HCT116 (cell line): ENCODE measurements around the gene DPYD. TPM values are rescaled to one million over a fixed set of nuclear protein-coding genes. Genes with fewer than 3 reads are reported as not detected.

ENCODE experiments used
- ATAC-seq: fragments of 200-7000 bp; cut with Tn5 transposase; 2 replicates; pipeline ENCODE4 v1.9.1; 2020; ENCODE audit warnings: mild to moderate bottlenecking, moderate library complexity
- BruUV-seq: library from RNA; stranded (reverse); fragments of 400-500 nt; replicated peaks from 2 replicates; lab custom pipeline; 2021; lab: Mats Ljungman, UMichigan
- CTCF ChIA-PET: fragments of 300-600 bp; sonication (Branson Sonifier 250); formaldehyde crosslinking; loops from one replicate; lab custom pipeline; 2021; ENCODE audit warnings: antibody characterized with exemption; lab: Charles Lee
- POLR2A ChIA-PET: fragments of 300-600, 350-600 bp; sonication (Branson Sonifier 250); formaldehyde crosslinking; loops from one replicate; lab custom pipeline; 2021; ENCODE audit warnings: antibody characterized with exemption; lab: Charles Lee
- RAD21 ChIA-PET, 2 experiments: fragments of 300-600 bp; sonication (Branson Sonifier 250); formaldehyde crosslinking; loops; one replicate each; lab custom pipeline; 2023; ENCODE audit warnings: low total read pairs in 2 of 2; ENCODE audit not compliant: uncharacterized antibody in 2 of 2, unreplicated experiment in 2 of 2, low non-redundant PET in 1 of 2; lab: Charles Lee
- DNase-seq: peaks from one replicate; pipeline ENCODE4 v3.0.0-alpha.2; 2010; ENCODE audit warnings: low read depth, low spot score
- H2AFZ ChIP-seq: fragments of 200-600 bp; shearing (Covaris generic), sonication (generic); 2 replicates; pipeline ENCODE4 v1.6.1; 2017; ENCODE audit warnings: low read depth, mixed run types, mixed read lengths, antibody characterized with exemption, low read length; ENCODE audit not compliant: poor library complexity, severe bottlenecking
- H3K27ac ChIP-seq: 2 replicates; pipeline ENCODE4 v1.5.1; 2012; ENCODE audit warnings: low read depth, low read length
- H3K27me3 ChIP-seq: fragments of 200-600 bp; sonication (generic); 2 replicates; pipeline ENCODE4 v1.6.1; 2016; ENCODE audit warnings: mixed run types, low read length, mixed read lengths; ENCODE audit not compliant: insufficient read depth
- H3K36me3 ChIP-seq, 2 experiments: fragments of 200-500 bp in 1 of 2; fragments of 200-600 bp in 1 of 2; sonication (Bioruptor generic) in 1 of 2; sonication (generic) in 1 of 2; 2 replicates each; pipeline versions ENCODE4 v1.5.1 to v1.6.1; 2014 to 2016; ENCODE audit warnings: low read length in 2 of 2, inconsistent platforms in 1 of 2, mixed read lengths in 1 of 2, mixed run types in 1 of 2; ENCODE audit not compliant: insufficient read depth in 2 of 2, control insufficient read depth in 1 of 2
- H3K4me1 ChIP-seq, 2 experiments: fragments of 200-600 bp in 1 of 2; sonication (generic) in 1 of 2; 2 replicates each; pipeline versions ENCODE4 v1.5.1 to v1.6.1; 2012 to 2017; ENCODE audit warnings: low read length in 2 of 2, inconsistent platforms in 1 of 2, mild to moderate bottlenecking in 1 of 2, mixed read lengths in 1 of 2, mixed run types in 1 of 2, moderate library complexity in 1 of 2; ENCODE audit not compliant: insufficient read depth in 2 of 2, control insufficient read depth in 1 of 2
- H3K4me2 ChIP-seq: fragments of 200-600 bp; sonication (generic); 2 replicates; pipeline ENCODE4 v1.6.1; 2017; ENCODE audit warnings: mixed run types, low read length, mixed read lengths
- H3K4me3 ChIP-seq, 2 experiments: fragments of 200-600 bp in 1 of 2; sonication (generic) in 1 of 2; replicated peaks in 1 of 2; 2 replicates each; pipeline ENCODE4 v1.5.1; 2011 to 2016; ENCODE audit warnings: low read length in 2 of 2, control low read depth in 1 of 2, low read depth in 1 of 2, mild to moderate bottlenecking in 1 of 2, mixed read lengths in 1 of 2, mixed run types in 1 of 2
- H3K79me2 ChIP-seq: fragments of 200-600 bp; sonication (generic); 2 replicates; pipeline ENCODE4 v1.6.1; 2017; ENCODE audit warnings: mild to moderate bottlenecking, mixed run types, low read length, moderate library complexity, mixed read lengths; ENCODE audit not compliant: insufficient read depth
- H3K9ac ChIP-seq: fragments of 200-600 bp; sonication (generic); 2 replicates; pipeline ENCODE4 v1.6.1; 2016; ENCODE audit warnings: low read length, mixed read lengths
- H3K9me2 ChIP-seq: fragments of 200-600 bp; sonication (generic), shearing (Covaris generic); 2 replicates; pipeline ENCODE4 v1.6.1; 2017; ENCODE audit warnings: mixed run types, mild to moderate bottlenecking, moderate library complexity; ENCODE audit not compliant: insufficient read depth
- H3K9me3 ChIP-seq, 2 experiments: fragments of 200-500 bp in 1 of 2; fragments of 200-600 bp in 1 of 2; sonication (Bioruptor generic) in 1 of 2; sonication (generic) in 1 of 2; 2 replicates each; pipeline ENCODE4 v1.6.1; 2014 to 2017; ENCODE audit warnings: low read length in 2 of 2, mixed read lengths in 2 of 2, inconsistent platforms in 1 of 2, low read depth in 1 of 2, mild to moderate bottlenecking in 1 of 2, mixed run types in 1 of 2, moderate library complexity in 1 of 2; ENCODE audit not compliant: control insufficient read depth in 1 of 2, insufficient read depth in 1 of 2
- H4K20me1 ChIP-seq: fragments of 200-600 bp; sonication (generic), shearing (Covaris generic); 2 replicates; pipeline ENCODE4 v1.6.1; 2017; ENCODE audit warnings: mixed run types, mild to moderate bottlenecking, moderate library complexity; ENCODE audit not compliant: insufficient read depth
- CBX3 ChIP-seq: IDR thresholded peaks from 2 replicates; pipeline ENCODE4 v1.6.1; 2012; ENCODE audit warnings: low read depth
- CEBPB ChIP-seq: IDR thresholded peaks from 2 replicates; pipeline ENCODE4 v1.6.1; 2012; ENCODE audit warnings: low read depth
- EGR1 ChIP-seq: IDR thresholded peaks from 2 replicates; pipeline ENCODE4 v1.6.1; 2012; ENCODE audit warnings: low read depth
- ELF1 ChIP-seq: IDR thresholded peaks from 2 replicates; pipeline ENCODE4 v1.6.1; 2012; ENCODE audit warnings: low read depth, borderline replicate concordance
- EZH2 ChIP-seq: fragments of 200-600 bp; sonication (generic); IDR thresholded peaks from 2 replicates; pipeline ENCODE4 v1.6.1; 2017; ENCODE audit warnings: antibody characterized with exemption, mixed run types
- EZH2phosphoT487 ChIP-seq: fragments of 200-600 bp; IDR thresholded peaks from 2 replicates; pipeline ENCODE4 v1.6.1; 2018; ENCODE audit warnings: antibody characterized with exemption, borderline replicate concordance
- FOSL1 ChIP-seq: IDR thresholded peaks from 2 replicates; pipeline ENCODE4 v1.6.1; 2012; ENCODE audit warnings: low read depth
- JUND ChIP-seq: IDR thresholded peaks from 2 replicates; pipeline ENCODE4 v1.6.1; 2012
- POLR2A ChIP-seq: IDR thresholded peaks from 2 replicates; pipeline ENCODE4 v1.7.0; 2011; ENCODE audit warnings: borderline replicate concordance; ENCODE audit not compliant: insufficient read depth, insufficient read length; ENCODE audit errors: extremely low read depth
- POLR2AphosphoS5 ChIP-seq: IDR thresholded peaks from 2 replicates; pipeline ENCODE4 v1.6.1; 2011; ENCODE audit warnings: mild to moderate bottlenecking, low read depth, low read length, moderate library complexity
- SIN3A ChIP-seq: IDR thresholded peaks from 2 replicates; pipeline ENCODE4 v1.6.1; 2012; ENCODE audit warnings: low read depth
- SP1 ChIP-seq: IDR thresholded peaks from 2 replicates; pipeline ENCODE4 v1.6.1; 2012; ENCODE audit warnings: low read depth
- SRF ChIP-seq: IDR thresholded peaks from 2 replicates; pipeline ENCODE4 v1.6.1; 2012; ENCODE audit warnings: low read depth
- YY1 ChIP-seq: IDR thresholded peaks from 2 replicates; pipeline ENCODE4 v1.6.1; 2011; ENCODE audit warnings: low read length, low read depth, moderate library complexity, mild to moderate bottlenecking; ENCODE audit not compliant: insufficient replicate concordance; ENCODE audit errors: extremely low read depth
- ZBTB33 ChIP-seq: IDR thresholded peaks from 2 replicates; pipeline ENCODE4 v1.6.1; 2011; ENCODE audit warnings: mild to moderate bottlenecking, low read length, moderate library complexity; ENCODE audit not compliant: insufficient replicate concordance; ENCODE audit errors: extremely low read depth
- ZNF274 ChIP-seq: fragments of 200-500 bp; sonication (Bioruptor generic); IDR thresholded peaks from 2 replicates; pipeline ENCODE4 v1.6.1; 2014; ENCODE audit warnings: mild to moderate bottlenecking, low read depth, low read length, inconsistent platforms
- intact Hi-C: fragments of 100-400 bp; cut with micrococcal nuclease; formaldehyde crosslinking; loops from 2 replicates; pipeline ENCODE4 v1.10.0; 2022
- total RNA-seq: library from RNA; stranded (reverse); gene quantifications from one replicate; pipeline ENCODE4 v1.2.1, GENCODE V29; 2021; ENCODE audit not compliant: unreplicated experiment

Gene DPYD
- total RNA-seq, 1 experiment from 2014 or later = 1.7 TPM

- no peaks in the 10 kb centered on the region for H3K4me1 ChIP-seq
- DNase-seq = no peak
- intact Hi-C loops = no loop called here
- H3K79me2 ChIP-seq = no peaks in the 10 kb centered on the region
- H3K9ac ChIP-seq = no peak overlapping the region
- ChIA-PET CTCF (no interaction called here), POLR2A (no interaction called here), RAD21 (no interaction called here)
- H3K4me3 ChIP-seq = no peak overlapping the region
- no peaks in the 10 kb centered on the region for H3K9me2 ChIP-seq
- H3K27me3 ChIP-seq = no peaks in the 10 kb centered on the region
- no peaks in the 10 kb centered on the region for H4K20me1 ChIP-seq
- no peak overlapping the region for H3K27ac ChIP-seq
- no TSS peak for BruUV-seq
- H2AFZ ChIP-seq = no peak overlapping the region
- TF ChIP-seq ZBTB33 (no peak), EGR1 (no peak), POLR2A (no peak), EZH2 (no peak), POLR2AphosphoS5 (no peak), FOSL1 (no peak), SIN3A (no peak), ZNF274 (no peak), CEBPB (no peak), CBX3 (no peak), JUND (no peak), YY1 (no peak), SRF (no peak), ELF1 (no peak), EZH2phosphoT487 (no peak), SP1 (no peak)
- TF ChIP-seq, all 23 proteins: peak for 0
- Histone ChIP-seq H3K36me3 (no peaks in the 10 kb centered on the region), H3K9me3 (peaks cover 0 to 3% of the 10 kb centered on the region in 2 experiments; a peak in 1 of 4 replicates), H3K4me2 (no peak overlapping the region)
- no peak for ATAC-seq
These were observed 867.6 kb downstream of the DPYD start for GRCh38 chr1:97053268-97053667.
